Astrocyte (in vitro differentiated cells and primary cell): ENCODE results near the gene PRKRA. TPM values are rescaled to one million over a fixed set of nuclear protein-coding genes. Genes with fewer than 3 reads are reported as not detected.

Experiments used
- DNase-seq: peaks from one replicate; pipeline ENCODE4 v3.0.0-alpha.2; 2010; ENCODE audit warnings: low read depth
- FAIRE-seq: peaks from 2 replicates; lab custom pipeline; 2011; peaks lifted over from hg19 to GRCh38; lab: Jason Lieb, UNC
- H2AFZ ChIP-seq: 2 replicates; pipeline ENCODE4 v1.6.0; 2012; ENCODE audit warnings: low read depth, low read length, inconsistent platforms
- H3K27ac ChIP-seq: 2 replicates; pipeline ENCODE4 v1.5.1; 2011; ENCODE audit warnings: low read depth, low read length, inconsistent platforms
- H3K27me3 ChIP-seq: 2 replicates; pipeline ENCODE4 v1.6.0; 2011; ENCODE audit warnings: low read length, inconsistent platforms; ENCODE audit not compliant: insufficient read depth
- H3K36me3 ChIP-seq: 2 replicates; pipeline ENCODE4 v1.5.1; 2011; ENCODE audit warnings: low read length, inconsistent platforms; ENCODE audit not compliant: insufficient read depth
- H3K4me1 ChIP-seq: 2 replicates; pipeline ENCODE4 v1.5.1; 2011; ENCODE audit warnings: low read length, inconsistent platforms; ENCODE audit not compliant: insufficient read depth
- H3K4me2 ChIP-seq: 2 replicates; pipeline ENCODE4 v1.6.0; 2012; ENCODE audit warnings: low read length, inconsistent platforms
- H3K4me3 ChIP-seq: 2 replicates; pipeline ENCODE4 v1.5.1; 2011; ENCODE audit warnings: low read depth, mild to moderate bottlenecking, low read length, inconsistent platforms; ENCODE audit not compliant: insufficient read depth
- H3K79me2 ChIP-seq: 2 replicates; pipeline ENCODE4 v1.6.0; 2012; ENCODE audit warnings: mild to moderate bottlenecking, low read length, inconsistent platforms; ENCODE audit not compliant: insufficient read depth
- H3K9ac ChIP-seq: 2 replicates; pipeline ENCODE4 v1.6.0; 2012; ENCODE audit warnings: mild to moderate bottlenecking, low read length, inconsistent platforms
- H3K9me3 ChIP-seq: 2 replicates; pipeline ENCODE4 v1.5.1; 2012; ENCODE audit warnings: low read depth, mild to moderate bottlenecking, low read length, inconsistent platforms; ENCODE audit not compliant: insufficient read depth
- H4K20me1 ChIP-seq: 2 replicates; pipeline ENCODE4 v1.6.0; 2012; ENCODE audit warnings: low read length, inconsistent platforms; ENCODE audit not compliant: insufficient read depth
- H3K27ac Mint-ChIP-seq: one replicate; pipeline ENCODE4 v1.8.0; 2021; ENCODE audit warnings: mild to moderate bottlenecking, mixed read lengths; ENCODE audit not compliant: unreplicated experiment
- H3K27me3 Mint-ChIP-seq: one replicate; pipeline ENCODE4 v1.8.0; 2021; ENCODE audit warnings: low read depth, mixed read lengths; ENCODE audit not compliant: unreplicated experiment
- H3K36me3 Mint-ChIP-seq: one replicate; pipeline ENCODE4 v1.8.0; 2021; ENCODE audit warnings: low read depth, mixed read lengths; ENCODE audit not compliant: unreplicated experiment
- H3K4me1 Mint-ChIP-seq: one replicate; pipeline ENCODE4 v1.8.0; 2021; ENCODE audit warnings: low read depth, mixed read lengths; ENCODE audit not compliant: unreplicated experiment
- H3K4me3 Mint-ChIP-seq: one replicate; pipeline ENCODE4 v1.8.0; 2021; ENCODE audit warnings: mild to moderate bottlenecking, moderate library complexity, mixed read lengths; ENCODE audit not compliant: unreplicated experiment
- H3K9me3 Mint-ChIP-seq: one replicate; pipeline ENCODE4 v1.8.0; 2021; ENCODE audit warnings: mild to moderate bottlenecking, mixed read lengths; ENCODE audit not compliant: unreplicated experiment
- EZH2 ChIP-seq: IDR thresholded peaks from 2 replicates; pipeline ENCODE4 v1.6.1; 2012; ENCODE audit warnings: mild to moderate bottlenecking, low read length, inconsistent platforms; ENCODE audit not compliant: insufficient read depth
- total RNA-seq: library from RNA; stranded (reverse); gene quantifications from 2 replicates; pipeline ENCODE4 v1.2.1, GENCODE V29; 2021
- TF ChIP-seq, protein P1 (sequence below): IDR thresholded peaks from 2 replicates; pipeline ENCODE4 v1.5.1; 2011; ENCODE audit warnings: low read depth, mild to moderate bottlenecking, inconsistent platforms, low read length, moderate library complexity; ENCODE audit not compliant: insufficient read depth

Gene PRKRA
- total RNA-seq, 1 donor from 2014 or later: 43.2 TPM

GRCh38 chr2:178491612-178492011 is 40.6 kb upstream of the PRKRA start:
- no peak overlapping the region for H3K4me2 ChIP-seq

DNA sequence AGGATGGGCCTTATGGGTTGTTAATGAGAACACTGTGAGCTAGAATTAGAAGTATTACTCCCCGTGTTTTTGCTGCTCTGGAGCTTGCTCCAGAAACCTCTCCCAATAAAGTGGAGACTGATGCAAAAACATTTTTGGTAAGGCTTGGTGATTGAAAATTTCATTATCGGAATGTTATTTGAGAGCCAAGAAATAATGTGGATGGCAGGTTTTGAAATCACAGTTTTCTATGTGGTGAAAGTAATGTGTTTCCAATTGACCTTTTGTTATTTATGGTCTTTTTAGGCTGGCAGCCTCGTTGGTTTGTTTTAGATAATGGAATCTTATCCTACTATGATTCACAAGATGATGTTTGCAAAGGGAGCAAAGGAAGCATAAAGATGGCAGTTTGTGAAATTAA is 34.4 kb upstream of the PRKRA start:
- Mint-ChIP-seq H3K4me1 (peaks cover 14% of the 10 kb centered on the region), H3K36me3 (peaks cover 10% of the 10 kb centered on the region)
- H3K4me1 ChIP-seq: peaks cover 26% of the 10 kb centered on the region

More at GRCh38 chr2:178491612-178492011, 40.6 kb upstream of the PRKRA start:
- Mint-ChIP-seq H3K9me3 (no peaks in the 10 kb centered on the region), H3K36me3 (peaks cover 16% of the 10 kb centered on the region), H3K4me3 (no peak overlapping the region), H3K4me1 (no peaks in the 10 kb centered on the region), H3K27me3 (no peaks in the 10 kb centered on the region), H3K27ac (no peak overlapping the region)
- no peak overlapping the region for H3K27ac ChIP-seq
- no peak overlapping the region for H3K4me3 ChIP-seq
- no peaks in the 10 kb centered on the region for H3K4me1 ChIP-seq
- peaks cover 31% of the 10 kb centered on the region for H3K36me3 ChIP-seq
- peaks cover 30% of the 10 kb centered on the region for H3K79me2 ChIP-seq
- H4K20me1 ChIP-seq: peaks cover 28% of the 10 kb centered on the region
- no peaks in the 10 kb centered on the region for H3K9me3 ChIP-seq
- TF ChIP-seq, protein P1, sequence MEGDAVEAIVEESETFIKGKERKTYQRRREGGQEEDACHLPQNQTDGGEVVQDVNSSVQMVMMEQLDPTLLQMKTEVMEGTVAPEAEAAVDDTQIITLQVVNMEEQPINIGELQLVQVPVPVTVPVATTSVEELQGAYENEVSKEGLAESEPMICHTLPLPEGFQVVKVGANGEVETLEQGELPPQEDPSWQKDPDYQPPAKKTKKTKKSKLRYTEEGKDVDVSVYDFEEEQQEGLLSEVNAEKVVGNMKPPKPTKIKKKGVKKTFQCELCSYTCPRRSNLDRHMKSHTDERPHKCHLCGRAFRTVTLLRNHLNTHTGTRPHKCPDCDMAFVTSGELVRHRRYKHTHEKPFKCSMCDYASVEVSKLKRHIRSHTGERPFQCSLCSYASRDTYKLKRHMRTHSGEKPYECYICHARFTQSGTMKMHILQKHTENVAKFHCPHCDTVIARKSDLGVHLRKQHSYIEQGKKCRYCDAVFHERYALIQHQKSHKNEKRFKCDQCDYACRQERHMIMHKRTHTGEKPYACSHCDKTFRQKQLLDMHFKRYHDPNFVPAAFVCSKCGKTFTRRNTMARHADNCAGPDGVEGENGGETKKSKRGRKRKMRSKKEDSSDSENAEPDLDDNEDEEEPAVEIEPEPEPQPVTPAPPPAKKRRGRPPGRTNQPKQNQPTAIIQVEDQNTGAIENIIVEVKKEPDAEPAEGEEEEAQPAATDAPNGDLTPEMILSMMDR: no peak
- no peak for TF ChIP-seq EZH2
- H2AFZ ChIP-seq: no peak overlapping the region
- DNase-seq (no peak), FAIRE-seq (no peak)
- no peak overlapping the region for H3K9ac ChIP-seq
- no peaks in the 10 kb centered on the region for H3K27me3 ChIP-seq

More for the DNA sequence above, 34.4 kb upstream of the PRKRA start:
- H3K4me3 Mint-ChIP-seq: no peak overlapping the region
- TF ChIP-seq EZH2: no peak
- TF ChIP-seq, protein P1: no peak
- H3K27ac Mint-ChIP-seq: no peak overlapping the region
- no peak overlapping the region for H2AFZ ChIP-seq
- H4K20me1 ChIP-seq: peaks cover 75% of the 10 kb centered on the region
- no peak overlapping the region for H3K4me3 ChIP-seq
- no peaks in the 10 kb centered on the region for H3K9me3 ChIP-seq
- no peak overlapping the region for H3K9ac ChIP-seq
- H3K79me2 ChIP-seq: peaks cover 90% of the 10 kb centered on the region
- no peaks in the 10 kb centered on the region for H3K27me3 Mint-ChIP-seq
- H3K27me3 ChIP-seq: no peaks in the 10 kb centered on the region
- DNase-seq (no peak), FAIRE-seq (no peak)
- peaks cover 2% of the 10 kb centered on the region for H3K36me3 ChIP-seq
- no peaks in the 10 kb centered on the region for H3K9me3 Mint-ChIP-seq
- H3K4me2 ChIP-seq: no peak overlapping the region
- no peak overlapping the region for H3K27ac ChIP-seq
